Measurements from ENCODE around the gene HNRNPA0. TPM values are rescaled to one million over a fixed set of nuclear protein-coding genes. Genes with fewer than 3 reads are reported as not detected.

The HNRNPA0 gene
- total and polyA plus RNA-seq, 9 of the 15 experiments (the other 6 are each of a cell fraction or from before 2014, with no cell fraction given) = 5.0 to 33.3 (median 10.7) TPM

DNA sequence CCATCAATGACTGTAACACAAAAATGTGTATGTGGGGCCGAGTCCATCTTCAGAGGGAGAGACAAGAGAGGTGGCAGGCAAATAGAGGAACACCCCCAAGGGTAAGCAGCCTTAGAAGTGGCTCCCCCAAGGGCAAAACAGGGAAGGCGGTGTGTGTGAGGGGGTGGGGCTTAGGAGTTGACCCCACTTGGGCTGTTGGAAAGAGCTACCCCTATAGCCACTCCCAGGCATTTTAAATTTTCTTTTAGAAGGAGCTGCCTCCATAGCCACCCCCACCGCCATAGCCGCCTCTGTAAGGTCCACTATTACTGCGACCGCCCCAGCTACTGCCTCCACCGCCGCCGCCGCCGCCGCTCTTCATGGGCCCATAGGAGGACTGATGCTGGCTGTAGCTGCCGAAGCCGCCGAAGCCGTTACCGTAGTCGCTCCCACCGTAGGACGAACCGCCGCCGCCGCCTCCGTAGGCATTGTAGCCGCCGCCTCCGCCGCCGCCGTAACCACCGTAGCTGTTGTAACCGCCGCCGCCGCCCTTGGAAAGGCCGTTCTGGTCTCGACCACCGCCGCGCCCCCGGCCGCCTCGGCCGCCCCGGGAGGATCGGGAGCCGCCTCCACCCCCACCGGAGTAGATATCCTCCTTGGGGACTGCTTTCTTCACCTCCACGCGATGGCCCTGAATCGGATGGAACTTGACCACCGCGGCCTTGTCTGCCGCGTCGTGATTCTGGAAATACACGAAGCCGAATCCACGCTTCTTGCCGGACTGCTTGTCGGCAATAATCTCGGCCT, 1.1 kb downstream of the HNRNPA0 start (continued):
- TF ChIP-seq, protein P1, sequence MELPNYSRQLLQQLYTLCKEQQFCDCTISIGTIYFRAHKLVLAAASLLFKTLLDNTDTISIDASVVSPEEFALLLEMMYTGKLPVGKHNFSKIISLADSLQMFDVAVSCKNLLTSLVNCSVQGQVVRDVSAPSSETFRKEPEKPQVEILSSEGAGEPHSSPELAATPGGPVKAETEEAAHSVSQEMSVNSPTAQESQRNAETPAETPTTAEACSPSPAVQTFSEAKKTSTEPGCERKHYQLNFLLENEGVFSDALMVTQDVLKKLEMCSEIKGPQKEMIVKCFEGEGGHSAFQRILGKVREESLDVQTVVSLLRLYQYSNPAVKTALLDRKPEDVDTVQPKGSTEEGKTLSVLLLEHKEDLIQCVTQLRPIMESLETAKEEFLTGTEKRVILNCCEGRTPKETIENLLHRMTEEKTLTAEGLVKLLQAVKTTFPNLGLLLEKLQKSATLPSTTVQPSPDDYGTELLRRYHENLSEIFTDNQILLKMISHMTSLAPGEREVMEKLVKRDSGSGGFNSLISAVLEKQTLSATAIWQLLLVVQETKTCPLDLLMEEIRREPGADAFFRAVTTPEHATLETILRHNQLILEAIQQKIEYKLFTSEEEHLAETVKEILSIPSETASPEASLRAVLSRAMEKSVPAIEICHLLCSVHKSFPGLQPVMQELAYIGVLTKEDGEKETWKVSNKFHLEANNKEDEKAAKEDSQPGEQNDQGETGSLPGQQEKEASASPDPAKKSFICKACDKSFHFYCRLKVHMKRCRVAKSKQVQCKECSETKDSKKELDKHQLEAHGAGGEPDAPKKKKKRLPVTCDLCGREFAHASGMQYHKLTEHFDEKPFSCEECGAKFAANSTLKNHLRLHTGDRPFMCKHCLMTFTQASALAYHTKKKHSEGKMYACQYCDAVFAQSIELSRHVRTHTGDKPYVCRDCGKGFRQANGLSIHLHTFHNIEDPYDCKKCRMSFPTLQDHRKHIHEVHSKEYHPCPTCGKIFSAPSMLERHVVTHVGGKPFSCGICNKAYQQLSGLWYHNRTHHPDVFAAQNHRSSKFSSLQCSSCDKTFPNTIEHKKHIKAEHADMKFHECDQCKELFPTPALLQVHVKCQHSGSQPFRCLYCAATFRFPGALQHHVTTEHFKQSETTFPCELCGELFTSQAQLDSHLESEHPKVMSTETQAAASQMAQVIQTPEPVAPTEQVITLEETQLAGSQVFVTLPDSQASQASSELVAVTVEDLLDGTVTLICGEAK (IDR thresholded peaks at IDR 0.05) = no peak
- TF ChIP-seq, protein P1 (CRISPR knock-in tag; IDR thresholded peaks at IDR 0.05) = 0 out of 2 replicates have a peak, but pooled peaks have one; percentile 17
- peak; percentile 49 for TF ChIP-seq RBFOX2 (IDR thresholded peaks at IDR 0.05; ENCODE audit: low read depth, low read length)
- TF ChIP-seq ZNF253 (CRISPR knock-in tag; conservative IDR thresholded peaks at IDR 0.05) = no peak
- TF ChIP-seq CHD1 (IDR thresholded peaks at IDR 0.05; ENCODE audit: low read length) = no peak
- TF ChIP-seq, protein P2, sequence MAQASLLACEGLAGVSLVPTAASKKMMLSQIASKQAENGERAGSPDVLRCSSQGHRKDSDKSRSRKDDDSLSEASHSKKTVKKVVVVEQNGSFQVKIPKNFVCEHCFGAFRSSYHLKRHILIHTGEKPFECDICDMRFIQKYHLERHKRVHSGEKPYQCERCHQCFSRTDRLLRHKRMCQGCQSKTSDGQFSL (CRISPR knock-in tag; IDR thresholded peaks at IDR 0.05) = no peak
- TF ChIP-seq, protein P2 (tag; IDR thresholded peaks at IDR 0.05) = 0 out of 4 replicates have a peak, but pooled peaks of 1 of the 2 experiments have one; percentile 49
- peak; percentile 44; the same call in 1 of the 2 replicates for TF ChIP-seq POLR2AphosphoS5 (IDR thresholded peaks at IDR 0.05; ENCODE audit: control insufficient read depth, insufficient read depth, low read depth, low read length)
- no peak for TF ChIP-seq MCM2 (IDR thresholded peaks at IDR 0.05; ENCODE audit: low read depth)
- TF ChIP-seq ZNF57 (CRISPR knock-in tag; IDR thresholded peaks at IDR 0.05) = no peak
- no peak for TF ChIP-seq MYBL2 (IDR thresholded peaks at IDR 0.05; ENCODE audit: low read depth)
- TF ChIP-seq MYBL2 (CRISPR knock-in tag; IDR thresholded peaks at IDR 0.05; ENCODE audit: borderline replicate concordance) = no peak
- TF ChIP-seq, protein P3, sequence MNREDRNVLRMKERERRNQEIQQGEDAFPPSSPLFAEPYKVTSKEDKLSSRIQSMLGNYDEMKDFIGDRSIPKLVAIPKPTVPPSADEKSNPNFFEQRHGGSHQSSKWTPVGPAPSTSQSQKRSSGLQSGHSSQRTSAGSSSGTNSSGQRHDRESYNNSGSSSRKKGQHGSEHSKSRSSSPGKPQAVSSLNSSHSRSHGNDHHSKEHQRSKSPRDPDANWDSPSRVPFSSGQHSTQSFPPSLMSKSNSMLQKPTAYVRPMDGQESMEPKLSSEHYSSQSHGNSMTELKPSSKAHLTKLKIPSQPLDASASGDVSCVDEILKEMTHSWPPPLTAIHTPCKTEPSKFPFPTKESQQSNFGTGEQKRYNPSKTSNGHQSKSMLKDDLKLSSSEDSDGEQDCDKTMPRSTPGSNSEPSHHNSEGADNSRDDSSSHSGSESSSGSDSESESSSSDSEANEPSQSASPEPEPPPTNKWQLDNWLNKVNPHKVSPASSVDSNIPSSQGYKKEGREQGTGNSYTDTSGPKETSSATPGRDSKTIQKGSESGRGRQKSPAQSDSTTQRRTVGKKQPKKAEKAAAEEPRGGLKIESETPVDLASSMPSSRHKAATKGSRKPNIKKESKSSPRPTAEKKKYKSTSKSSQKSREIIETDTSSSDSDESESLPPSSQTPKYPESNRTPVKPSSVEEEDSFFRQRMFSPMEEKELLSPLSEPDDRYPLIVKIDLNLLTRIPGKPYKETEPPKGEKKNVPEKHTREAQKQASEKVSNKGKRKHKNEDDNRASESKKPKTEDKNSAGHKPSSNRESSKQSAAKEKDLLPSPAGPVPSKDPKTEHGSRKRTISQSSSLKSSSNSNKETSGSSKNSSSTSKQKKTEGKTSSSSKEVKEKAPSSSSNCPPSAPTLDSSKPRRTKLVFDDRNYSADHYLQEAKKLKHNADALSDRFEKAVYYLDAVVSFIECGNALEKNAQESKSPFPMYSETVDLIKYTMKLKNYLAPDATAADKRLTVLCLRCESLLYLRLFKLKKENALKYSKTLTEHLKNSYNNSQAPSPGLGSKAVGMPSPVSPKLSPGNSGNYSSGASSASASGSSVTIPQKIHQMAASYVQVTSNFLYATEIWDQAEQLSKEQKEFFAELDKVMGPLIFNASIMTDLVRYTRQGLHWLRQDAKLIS (CRISPR knock-in tag; IDR thresholded peaks at IDR 0.05) = peak; percentile 89; the same call in 1 of the 2 replicates
- TF ChIP-seq DPF2 (IDR thresholded peaks at IDR 0.05) = no peak; the same call in 1 of the 2 replicates

Data from K562 (cell line).